HG02642 (cell line): Measurements from ENCODE around the gene PRKCH.
A peak's percentile ranks its signal among the peaks of the same experiment; 100 is the strongest.

Experiments used
- ATAC-seq: cut with Tn5 transposase; IDR thresholded peaks from one replicate; pipeline ENCODE4 v1.9.1; 2021; ENCODE audit warnings: mild to moderate bottlenecking; ENCODE audit not compliant: unreplicated experiment, poor library complexity

PRKCH gene

GRCh38 chr14:61416591-61416990 lies 95.2 kb downstream of the PRKCH start:
- ATAC-seq: no peak

GRCh38 chr14:61417141-61417540 lies 95.8 kb downstream of the PRKCH start:
- ATAC-seq: no peak

GRCh38 chr14:61417883-61418455 lies 96.6 kb downstream of the PRKCH start:
- ATAC-seq: no peak

- ATAC-seq: no peak
Measured at GRCh38 chr14:61418746-61419145, 97.4 kb downstream of the PRKCH start.

GRCh38 chr14:61419201-61419600 lies 97.8 kb downstream of the PRKCH start:
- no peak for ATAC-seq

- no peak for ATAC-seq
Measured at GRCh38 chr14:61420326-61420725, 98.9 kb downstream of the PRKCH start.

GRCh38 chr14:61421212-61421923 lies 100.0 kb downstream of the PRKCH start:
- no peak for ATAC-seq

GRCh38 chr14:61426048-61426447 lies 104.7 kb downstream of the PRKCH start:
- no peak for ATAC-seq

- no peak for ATAC-seq
Measured at GRCh38 chr14:61428261-61428660, 106.9 kb downstream of the PRKCH start.

- no peak for ATAC-seq
Measured at GRCh38 chr14:61429316-61429715, 107.9 kb downstream of the PRKCH start.

- no peak for ATAC-seq
Measured at GRCh38 chr14:61430066-61430757, 108.8 kb downstream of the PRKCH start.

GRCh38 chr14:61433169-61433568 lies 111.8 kb downstream of the PRKCH start:
- ATAC-seq: no peak

- no peak for ATAC-seq
Measured at GRCh38 chr14:61433828-61434227, 112.4 kb downstream of the PRKCH start.

- no peak for ATAC-seq
Measured at GRCh38 chr14:61434311-61434710, 112.9 kb downstream of the PRKCH start.

GRCh38 chr14:61435563-61436337 lies 114.4 kb downstream of the PRKCH start:
- ATAC-seq: no peak

- ATAC-seq: no peak
Measured at GRCh38 chr14:61437381-61437780, 116.0 kb downstream of the PRKCH start.

GRCh38 chr14:61438036-61438435 lies 116.7 kb downstream of the PRKCH start:
- no peak for ATAC-seq

GRCh38 chr14:61438497-61438859 lies 117.1 kb downstream of the PRKCH start:
- peak; percentile 49 for ATAC-seq

GRCh38 chr14:61438860-61439765 lies 117.7 kb downstream of the PRKCH start:
- ATAC-seq: peak; percentile 65
